ENCODE results near the gene PLEKHF1. TPM values are rescaled to one million over a fixed set of nuclear protein-coding genes. Genes with fewer than 3 reads are reported as not detected.

PLEKHF1 gene
- total and polyA plus RNA-seq, 2 donors (not counting 1 experiment from before 2014, with no cell fraction given): 5.5 to 9.8 TPM

DNA sequence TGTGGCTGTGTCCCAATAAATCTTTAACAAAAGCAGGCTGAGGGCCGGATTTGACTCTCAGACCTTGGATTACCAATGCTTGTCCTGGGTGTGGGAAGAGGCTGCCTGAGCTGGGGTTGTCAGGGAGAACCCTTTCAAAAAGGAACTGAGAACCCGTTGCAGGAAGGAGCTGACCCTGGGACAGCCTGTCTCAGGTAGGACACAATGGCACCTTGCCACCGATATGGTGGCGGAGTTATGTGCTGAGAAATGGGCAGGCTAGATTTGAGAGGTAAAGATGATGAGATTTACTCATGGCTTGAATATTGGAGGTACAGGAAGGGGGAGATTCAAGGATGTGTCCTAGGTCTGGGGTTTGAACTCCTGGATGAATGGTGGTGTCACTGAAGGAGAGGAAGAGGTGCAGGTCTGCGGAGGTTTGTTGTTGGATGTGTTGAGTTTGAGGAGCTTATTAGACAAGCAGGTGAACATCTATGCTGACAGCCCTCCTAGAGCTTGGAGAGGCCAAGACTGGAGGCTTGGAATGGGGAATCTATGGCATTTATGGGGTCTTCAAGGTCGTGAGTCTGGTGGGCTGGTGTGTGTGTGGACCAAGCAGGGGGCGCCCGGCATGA is 7.2 kb downstream of the PLEKHF1 start:
- H3K9me3 Mint-ChIP-seq (ENCODE audit: insufficient read depth): no peaks in the 10 kb centered on the region
- H3K27ac ChIP-seq (ENCODE audit: low read length in 2 of 2): peak overlapping the region; percentile 89 to 96

More for the DNA sequence above, 7.2 kb downstream of the PLEKHF1 start:
- Histone ChIP-seq H3K4me2 (replicated peaks; ENCODE audit: low read depth, low read length, poor library complexity, severe bottlenecking) (peak overlapping the region; percentile 76), H3K27me3 (replicated peaks in 1 of 4; ENCODE audit: control extremely low read depth in 1 of 4, control insufficient read depth in 3 of 4, insufficient read depth in 4 of 4, low read length in 3 of 4) (no peaks in the 10 kb centered on the region), H4K20me1 (ENCODE audit: control insufficient read depth, insufficient read depth, low read length, poor library complexity, severe bottlenecking) (no peaks in the 10 kb centered on the region), H3K36me3 (replicated peaks in 1 of 2; ENCODE audit: control extremely low read depth in 1 of 2, control insufficient read depth in 1 of 2, extremely low read depth in 1 of 2, insufficient read depth in 2 of 2, low read length in 1 of 2) (peaks cover 0 to 12% of the 10 kb centered on the region in 2 experiments), H2AFZ (ENCODE audit: insufficient read depth, low read depth, low read length, poor library complexity, severe bottlenecking) (peak overlapping the region; percentile 57), H3K4me1 (ENCODE audit: control insufficient read depth in 2 of 2, insufficient read depth in 2 of 2, low read length in 2 of 2) (peaks cover 44 to 66% of the 10 kb centered on the region in 2 donors), H3K9me3 (ENCODE audit: control extremely low read depth in 1 of 3, control insufficient read depth in 2 of 3, insufficient read depth in 1 of 3, low read length in 2 of 3) (peaks cover 0 to 5% (median 0%) of the 10 kb centered on the region in 3 donors), H3K4me3 (ENCODE audit: control extremely low read depth in 1 of 5, extremely low read depth in 1 of 5, insufficient read depth in 1 of 5, low read depth in 2 of 5, low read length in 4 of 5) (peak overlapping the region in 2 of 5 experiments; percentile 1 to 39), H3K79me2 (ENCODE audit: control insufficient read depth, insufficient read depth, low read length) (peaks cover 74% of the 10 kb centered on the region), H3K9ac (ENCODE audit: low read length) (peak overlapping the region; percentile 53)
- WGBS (ENCODE audit: insufficient coverage): 87% methylated on average over 8 of the region's 8 CpGs
- Mint-ChIP-seq H3K4me1 (peaks cover 57% of the 10 kb centered on the region), H3K27ac (peak overlapping the region; percentile 89), H3K27me3 (no peaks in the 10 kb centered on the region), H3K4me3 (peak overlapping the region; percentile 61)
- ATAC-seq (ENCODE audit: low read depth) (no peak), DNase-seq (peak; percentile 42)
- ChIA-PET POLR2A (interaction anchor here (1.5 to 2.2 kb wide), 4 partner anchors 43 to 66 kb away, joined by 4 to 9 read pairs (median 6); partner anchors contain the start of genes C19orf12 and POP4), CTCF (interaction anchor here (1.0 to 4.7 kb wide), 13 partner anchors 9 to 269 kb away, joined by 3 to 52 read pairs (median 4); partner anchors contain the start of genes C19orf12, POP4 and URI1)
- intact Hi-C loops (cut with micrococcal nuclease): loop anchor here (2.0 to 5.0 kb wide), 3 partner anchors 42 to 270 kb away; partner anchors contain the start of genes C19orf12 and URI1
- no peak for TF ChIP-seq EZH2 (IDR thresholded peaks at IDR 0.05; ENCODE audit: borderline replicate concordance, insufficient read depth, low read depth, low read length, poor library complexity, severe bottlenecking)
- TF ChIP-seq, protein P1, sequence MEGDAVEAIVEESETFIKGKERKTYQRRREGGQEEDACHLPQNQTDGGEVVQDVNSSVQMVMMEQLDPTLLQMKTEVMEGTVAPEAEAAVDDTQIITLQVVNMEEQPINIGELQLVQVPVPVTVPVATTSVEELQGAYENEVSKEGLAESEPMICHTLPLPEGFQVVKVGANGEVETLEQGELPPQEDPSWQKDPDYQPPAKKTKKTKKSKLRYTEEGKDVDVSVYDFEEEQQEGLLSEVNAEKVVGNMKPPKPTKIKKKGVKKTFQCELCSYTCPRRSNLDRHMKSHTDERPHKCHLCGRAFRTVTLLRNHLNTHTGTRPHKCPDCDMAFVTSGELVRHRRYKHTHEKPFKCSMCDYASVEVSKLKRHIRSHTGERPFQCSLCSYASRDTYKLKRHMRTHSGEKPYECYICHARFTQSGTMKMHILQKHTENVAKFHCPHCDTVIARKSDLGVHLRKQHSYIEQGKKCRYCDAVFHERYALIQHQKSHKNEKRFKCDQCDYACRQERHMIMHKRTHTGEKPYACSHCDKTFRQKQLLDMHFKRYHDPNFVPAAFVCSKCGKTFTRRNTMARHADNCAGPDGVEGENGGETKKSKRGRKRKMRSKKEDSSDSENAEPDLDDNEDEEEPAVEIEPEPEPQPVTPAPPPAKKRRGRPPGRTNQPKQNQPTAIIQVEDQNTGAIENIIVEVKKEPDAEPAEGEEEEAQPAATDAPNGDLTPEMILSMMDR (IDR thresholded peaks at IDR 0.05): no peak
